Measurements from ENCODE around the gene TRH.

TRH gene

DNA sequence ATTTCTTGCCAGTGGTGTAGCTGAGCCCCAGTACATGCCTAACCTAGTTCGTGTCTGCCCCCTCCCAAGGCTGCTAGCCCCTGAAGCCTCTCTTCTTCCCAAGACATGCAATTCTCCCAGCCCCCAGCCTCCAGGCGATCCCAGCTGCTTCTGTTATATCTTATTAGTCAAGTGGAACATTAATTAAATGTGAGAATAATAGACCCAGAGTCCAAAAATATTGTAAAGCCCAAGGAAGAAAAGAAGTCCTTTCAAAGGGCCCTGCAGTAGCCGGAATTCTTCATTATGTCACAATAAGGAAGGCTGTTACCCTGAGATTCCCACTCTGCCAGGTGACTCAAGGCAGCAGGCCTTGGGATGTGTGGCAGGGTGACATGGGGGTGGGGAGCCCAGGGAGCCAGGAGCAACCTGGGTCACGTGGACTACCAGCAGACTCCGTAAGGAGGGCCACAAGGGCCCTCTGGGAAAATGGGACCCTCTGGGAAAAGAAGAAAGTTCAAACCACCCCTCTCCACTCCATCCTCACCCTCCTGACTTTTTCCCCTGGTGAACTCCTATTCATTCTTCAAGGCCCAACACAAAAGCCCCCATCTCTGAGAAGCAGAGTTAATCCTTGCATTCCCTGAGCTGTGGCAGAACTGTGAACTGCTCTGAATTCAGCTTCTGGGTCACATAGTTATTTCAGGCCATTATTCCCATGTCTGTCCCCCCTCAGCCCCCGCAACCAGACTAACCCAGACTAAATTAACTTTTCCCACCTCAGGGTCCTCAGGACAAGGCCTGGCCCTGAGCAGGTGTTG, 21.8 kb upstream of the TRH start:
- Mint-ChIP-seq H3K4me1 (ENCODE audit: low read depth) (no peaks in the 10 kb centered on the region), H3K27ac (no peak overlapping the region), H3K27me3 (peaks cover 3% of the 10 kb centered on the region), H3K36me3 (ENCODE audit: low read depth) (no peaks in the 10 kb centered on the region), H3K9me3 (no peaks in the 10 kb centered on the region), H3K4me3 (no peak overlapping the region)
- no peak for DNase-seq

DNA sequence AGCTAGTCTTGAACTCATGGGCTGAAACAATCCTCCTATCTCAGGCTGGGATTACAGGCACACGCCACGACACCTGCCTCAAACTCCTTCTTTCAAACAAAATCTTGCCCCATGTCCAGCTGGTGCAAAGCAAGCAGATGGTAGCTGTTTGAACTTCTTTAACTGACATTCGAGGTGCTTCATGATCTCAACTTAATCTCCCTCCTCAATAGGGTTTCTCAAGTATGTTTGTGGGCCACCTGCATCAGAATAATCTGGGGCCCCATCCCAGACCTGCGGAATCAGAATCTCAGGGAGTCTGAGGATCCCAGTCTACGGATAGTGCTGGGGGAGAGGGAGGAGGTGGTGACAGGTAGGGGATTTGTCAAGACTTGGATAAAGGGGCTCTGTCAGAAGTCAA, 20.9 kb upstream of the TRH start:
- no peaks in the 10 kb centered on the region for H3K4me1 Mint-ChIP-seq (ENCODE audit: low read depth)
- no peak overlapping the region for H3K27ac Mint-ChIP-seq
- no peak overlapping the region for H3K4me3 Mint-ChIP-seq
- H3K9me3 Mint-ChIP-seq: no peaks in the 10 kb centered on the region
- H3K27me3 Mint-ChIP-seq: no peaks in the 10 kb centered on the region
- no peaks in the 10 kb centered on the region for H3K36me3 Mint-ChIP-seq (ENCODE audit: low read depth)
- DNase-seq: no peak

DNA sequence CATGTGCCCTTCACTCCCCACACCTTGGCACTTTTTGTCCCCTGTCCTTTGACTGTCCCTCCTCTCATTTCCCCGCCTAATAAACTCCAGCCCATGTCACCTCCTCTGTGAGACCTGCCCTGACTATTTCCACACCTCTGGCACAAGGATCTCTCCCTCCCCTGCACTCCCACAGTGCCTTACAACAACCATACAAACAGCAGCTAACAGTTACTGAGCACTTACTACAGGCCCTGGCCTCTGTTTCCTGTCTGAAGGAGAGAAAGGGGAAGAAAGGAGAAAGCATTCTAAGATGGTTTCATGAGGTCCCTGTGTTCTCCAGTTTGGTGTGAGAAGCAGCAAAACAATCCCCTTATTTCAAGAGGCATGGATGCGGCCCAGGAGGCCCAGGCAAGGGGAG, 20.0 kb upstream of the TRH start:
- Mint-ChIP-seq H3K4me3 (no peak overlapping the region), H3K27ac (no peak overlapping the region), H3K4me1 (ENCODE audit: low read depth) (no peaks in the 10 kb centered on the region), H3K27me3 (no peaks in the 10 kb centered on the region), H3K36me3 (ENCODE audit: low read depth) (no peaks in the 10 kb centered on the region), H3K9me3 (no peaks in the 10 kb centered on the region)
- no peak for DNase-seq

DNA sequence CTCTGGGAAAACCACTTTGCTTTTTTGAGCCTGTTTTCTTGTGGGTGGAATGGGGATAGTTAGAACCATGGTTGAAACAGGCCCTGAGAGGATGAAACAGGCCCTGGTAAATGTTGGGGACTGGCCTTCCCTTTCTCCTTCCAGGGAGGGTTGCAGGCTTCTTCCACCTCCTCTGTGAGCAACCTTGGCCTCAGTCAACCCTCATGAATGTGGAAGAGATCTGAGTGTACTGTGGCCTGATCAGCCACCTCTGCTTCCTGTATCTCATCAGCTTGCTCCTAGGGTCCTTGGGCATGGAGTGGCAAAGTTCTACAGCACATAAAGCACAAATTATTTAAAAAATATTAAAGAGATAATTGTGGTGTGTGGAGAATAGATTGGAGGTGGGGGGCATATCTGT, 17.6 kb upstream of the TRH start:
- Mint-ChIP-seq H3K36me3 (ENCODE audit: low read depth) (no peaks in the 10 kb centered on the region), H3K4me3 (no peak overlapping the region), H3K9me3 (no peaks in the 10 kb centered on the region), H3K4me1 (ENCODE audit: low read depth) (no peaks in the 10 kb centered on the region), H3K27ac (no peak overlapping the region), H3K27me3 (peaks cover 3% of the 10 kb centered on the region)
- no peak for DNase-seq

DNA sequence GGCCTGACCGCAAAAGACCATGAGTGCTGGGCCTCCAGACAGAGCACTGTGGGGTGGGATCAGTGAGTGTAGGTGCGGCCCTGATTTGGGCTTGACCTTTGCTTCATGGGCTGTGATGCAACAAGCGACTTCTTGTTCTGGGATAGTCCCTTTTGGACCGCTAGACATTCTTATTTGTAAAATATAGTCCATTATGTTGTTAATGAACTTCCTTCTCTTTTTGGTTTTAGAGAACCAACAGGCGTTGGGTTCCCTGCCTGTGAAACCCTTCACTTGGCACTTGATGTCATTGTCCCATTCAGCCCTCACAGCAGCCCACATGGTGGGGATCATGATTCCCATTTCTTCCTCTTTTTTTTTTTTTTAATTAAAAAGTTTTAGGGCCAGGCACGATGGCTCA, 15.8 kb upstream of the TRH start:
- Mint-ChIP-seq H3K4me1 (ENCODE audit: low read depth) (no peaks in the 10 kb centered on the region), H3K4me3 (no peak overlapping the region), H3K36me3 (ENCODE audit: low read depth) (no peaks in the 10 kb centered on the region), H3K9me3 (no peaks in the 10 kb centered on the region), H3K27ac (no peak overlapping the region), H3K27me3 (peaks cover 3% of the 10 kb centered on the region)
- DNase-seq: no peak

DNA sequence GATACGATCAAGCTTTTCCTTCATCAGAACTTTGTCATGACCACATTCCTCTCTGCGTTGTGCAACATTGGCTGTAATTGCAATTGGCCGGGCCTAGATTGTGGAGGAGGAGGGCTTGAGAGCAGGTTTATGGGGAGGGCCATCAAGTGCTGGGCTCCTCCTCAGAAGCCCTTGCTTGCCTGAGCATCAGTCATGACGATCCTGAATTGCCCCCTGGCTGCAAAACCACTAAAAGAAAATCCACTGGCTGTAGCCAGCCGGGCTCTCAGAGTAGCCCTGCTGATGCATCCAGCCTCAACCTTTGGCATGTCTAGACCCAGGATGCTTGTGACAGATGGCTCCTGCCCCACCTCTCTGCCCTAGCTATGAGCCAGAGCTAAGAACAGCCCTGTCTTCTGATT, 13.4 kb upstream of the TRH start:
- Mint-ChIP-seq H3K27me3 (peaks cover 3% of the 10 kb centered on the region), H3K4me1 (ENCODE audit: low read depth) (no peaks in the 10 kb centered on the region)
- DNase-seq: no peak

DNA sequence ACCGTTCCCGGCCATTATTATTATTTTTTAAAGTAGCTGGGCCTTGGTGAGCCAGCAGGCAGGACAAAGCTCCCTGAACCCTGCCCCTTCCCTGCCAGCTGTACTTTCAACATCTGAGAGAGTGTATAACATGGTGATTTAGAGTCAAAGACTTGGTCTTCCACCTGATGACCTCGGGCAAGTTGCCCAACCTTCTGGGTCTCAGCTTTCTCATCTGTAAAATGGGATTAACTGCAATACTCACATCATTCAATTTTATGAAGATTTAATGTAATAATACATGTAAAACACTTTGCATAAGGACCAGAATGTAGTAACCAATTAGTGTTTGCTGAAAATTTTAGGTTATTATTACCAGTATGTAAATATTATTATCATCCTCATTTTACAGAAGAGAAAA, 11.9 kb upstream of the TRH start:
- Mint-ChIP-seq H3K36me3 (ENCODE audit: low read depth) (no peaks in the 10 kb centered on the region), H3K9me3 (no peaks in the 10 kb centered on the region), H3K4me3 (no peak overlapping the region), H3K27ac (no peak overlapping the region), H3K4me1 (ENCODE audit: low read depth) (no peaks in the 10 kb centered on the region), H3K27me3 (peaks cover 3% of the 10 kb centered on the region)
- DNase-seq: no peak

More for the DNA sequence above, 13.4 kb upstream of the TRH start:
- H3K27ac Mint-ChIP-seq: no peak overlapping the region
- no peaks in the 10 kb centered on the region for H3K36me3 Mint-ChIP-seq (ENCODE audit: low read depth)
- no peak overlapping the region for H3K4me3 Mint-ChIP-seq
- no peaks in the 10 kb centered on the region for H3K9me3 Mint-ChIP-seq

DNA sequence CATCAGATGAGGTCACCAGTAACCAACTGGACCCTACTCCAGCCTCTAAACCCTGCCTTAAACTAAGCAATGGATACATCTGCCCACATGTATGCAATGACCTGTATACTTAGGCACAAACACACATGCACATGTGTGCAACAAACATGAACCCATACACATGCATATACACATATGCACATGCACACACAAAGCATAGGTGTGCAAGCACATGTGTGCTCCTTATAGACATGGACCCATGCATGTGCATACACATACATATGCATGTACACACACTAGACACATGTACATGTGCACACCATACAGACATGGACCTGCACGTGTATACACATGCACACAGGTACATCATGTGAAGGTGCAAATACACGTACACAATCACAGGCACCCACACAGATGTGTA, 8.6 kb upstream of the TRH start:
- H3K27ac Mint-ChIP-seq: no peak overlapping the region
- no peaks in the 10 kb centered on the region for H3K36me3 Mint-ChIP-seq (ENCODE audit: low read depth)
- peaks cover 3% of the 10 kb centered on the region for H3K27me3 Mint-ChIP-seq
- H3K4me3 Mint-ChIP-seq: no peak overlapping the region
- no peaks in the 10 kb centered on the region for H3K4me1 Mint-ChIP-seq (ENCODE audit: low read depth)
- H3K9me3 Mint-ChIP-seq: no peaks in the 10 kb centered on the region
- no peak for DNase-seq

DNA sequence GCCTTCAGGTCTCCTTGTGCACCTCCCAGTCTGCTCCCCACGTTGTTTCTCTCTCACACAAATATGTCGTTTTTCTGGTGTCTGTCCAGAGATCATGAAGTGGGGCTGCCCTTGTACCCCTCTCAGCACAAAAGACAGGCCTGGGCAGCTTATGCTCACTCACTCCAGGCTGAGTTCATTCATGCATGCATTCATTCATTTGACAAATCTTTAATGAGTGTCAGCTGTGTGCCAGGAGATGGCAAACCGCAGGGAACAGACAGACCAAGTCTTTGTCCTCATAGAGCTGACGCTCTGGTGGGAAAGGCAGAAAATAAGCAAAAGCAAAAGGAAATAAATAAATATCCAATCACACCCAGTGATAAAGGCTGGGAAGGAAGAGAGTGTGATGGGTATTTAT, 7.6 kb upstream of the TRH start:
- Mint-ChIP-seq H3K4me1 (ENCODE audit: low read depth) (no peaks in the 10 kb centered on the region), H3K4me3 (no peak overlapping the region), H3K27ac (no peak overlapping the region), H3K9me3 (no peaks in the 10 kb centered on the region), H3K36me3 (ENCODE audit: low read depth) (no peaks in the 10 kb centered on the region), H3K27me3 (peaks cover 10% of the 10 kb centered on the region)
- no peak for DNase-seq

DNA sequence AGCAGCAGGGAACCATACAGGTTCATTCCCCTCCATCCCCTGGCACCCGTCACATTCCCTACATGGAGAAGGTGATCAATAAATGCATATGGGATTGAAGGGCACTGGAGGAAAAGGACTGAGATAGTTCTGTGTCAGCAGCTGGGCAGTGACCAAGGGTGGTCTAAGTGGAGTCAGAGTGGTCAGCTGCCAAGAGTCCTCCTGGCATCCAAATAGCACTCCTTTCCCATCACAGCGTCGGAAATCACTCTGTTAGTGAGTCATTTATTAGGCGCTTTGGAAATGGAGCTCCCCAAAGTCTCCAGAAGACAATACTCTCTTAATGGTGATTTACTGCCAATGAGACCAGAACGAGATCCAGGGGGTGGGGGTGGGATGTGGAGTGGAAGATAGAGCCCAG, 6.8 kb upstream of the TRH start:
- Mint-ChIP-seq H3K27me3 (peaks cover 19% of the 10 kb centered on the region), H3K4me3 (no peak overlapping the region), H3K9me3 (no peaks in the 10 kb centered on the region)

DNA sequence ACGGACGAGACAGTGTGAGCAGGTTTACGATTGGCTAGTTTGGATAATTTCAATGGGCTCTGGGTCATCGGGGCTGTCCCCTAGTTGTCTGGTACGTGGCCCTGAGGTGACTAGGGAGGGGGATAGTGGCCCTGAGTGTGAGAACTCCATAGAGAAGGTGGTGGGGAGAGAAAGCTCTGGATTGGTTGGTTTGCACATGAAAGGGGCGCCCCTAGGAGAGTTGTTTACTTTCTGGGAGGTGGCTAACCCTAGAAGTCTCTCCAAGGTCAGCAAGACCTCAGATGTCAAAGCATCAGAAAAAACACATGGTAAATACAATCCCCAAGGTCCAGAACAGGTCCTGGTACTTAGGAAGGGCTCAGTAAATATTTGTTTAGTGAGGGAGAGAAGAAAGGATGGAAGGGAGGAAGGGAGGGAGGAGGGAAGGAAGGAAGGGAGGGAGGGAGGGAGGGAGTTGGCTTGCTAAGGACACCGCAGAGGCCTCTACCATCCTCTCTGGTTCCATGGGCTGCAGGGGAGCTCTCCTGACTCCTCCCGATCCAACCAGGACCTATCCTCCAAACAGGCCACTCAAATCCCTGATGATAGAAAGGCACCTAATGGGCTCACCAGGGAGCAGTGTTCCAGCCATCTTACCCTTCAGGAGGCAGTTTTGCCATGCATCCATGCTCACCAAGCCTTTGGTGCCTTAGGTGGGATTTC, 3.0 kb upstream of the TRH start:
- Mint-ChIP-seq H3K9me3 (no peaks in the 10 kb centered on the region), H3K27ac (no peak overlapping the region), H3K27me3 (peaks cover 53% of the 10 kb centered on the region), H3K4me3 (no peak overlapping the region), H3K36me3 (ENCODE audit: low read depth) (no peaks in the 10 kb centered on the region), H3K4me1 (ENCODE audit: low read depth) (peaks cover 8% of the 10 kb centered on the region)
- DNase-seq: no peak

More for the DNA sequence above, 6.8 kb upstream of the TRH start:
- Mint-ChIP-seq H3K27ac (no peak overlapping the region), H3K4me1 (ENCODE audit: low read depth) (no peaks in the 10 kb centered on the region), H3K36me3 (ENCODE audit: low read depth) (no peaks in the 10 kb centered on the region)
- DNase-seq: no peak

DNA sequence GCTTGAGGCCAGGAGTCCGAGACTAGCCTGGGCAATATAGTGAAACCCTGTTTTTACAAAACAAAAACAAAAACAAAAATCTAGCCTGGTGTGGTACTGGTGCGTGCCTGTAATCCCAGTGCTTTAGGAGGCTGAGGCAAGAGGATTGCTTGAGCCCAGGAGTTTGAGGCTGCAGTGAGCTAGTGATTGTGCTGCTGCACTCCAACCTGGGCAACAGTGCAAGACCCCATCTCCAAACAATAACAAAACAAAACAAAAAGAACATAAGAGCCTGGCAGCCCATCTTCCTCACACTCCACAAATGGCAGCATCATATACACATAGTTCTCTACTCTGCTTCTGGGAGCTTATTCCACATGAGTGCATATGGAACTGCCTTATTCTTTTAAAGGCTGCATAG, 2.2 kb upstream of the TRH start:
- no peak overlapping the region for H3K4me3 Mint-ChIP-seq
- H3K27ac Mint-ChIP-seq: no peak overlapping the region
- peaks cover 59% of the 10 kb centered on the region for H3K27me3 Mint-ChIP-seq
- H3K4me1 Mint-ChIP-seq (ENCODE audit: low read depth): peaks cover 8% of the 10 kb centered on the region
- H3K9me3 Mint-ChIP-seq: no peaks in the 10 kb centered on the region
- DNase-seq: no peak
- H3K36me3 Mint-ChIP-seq (ENCODE audit: low read depth): no peaks in the 10 kb centered on the region

DNA sequence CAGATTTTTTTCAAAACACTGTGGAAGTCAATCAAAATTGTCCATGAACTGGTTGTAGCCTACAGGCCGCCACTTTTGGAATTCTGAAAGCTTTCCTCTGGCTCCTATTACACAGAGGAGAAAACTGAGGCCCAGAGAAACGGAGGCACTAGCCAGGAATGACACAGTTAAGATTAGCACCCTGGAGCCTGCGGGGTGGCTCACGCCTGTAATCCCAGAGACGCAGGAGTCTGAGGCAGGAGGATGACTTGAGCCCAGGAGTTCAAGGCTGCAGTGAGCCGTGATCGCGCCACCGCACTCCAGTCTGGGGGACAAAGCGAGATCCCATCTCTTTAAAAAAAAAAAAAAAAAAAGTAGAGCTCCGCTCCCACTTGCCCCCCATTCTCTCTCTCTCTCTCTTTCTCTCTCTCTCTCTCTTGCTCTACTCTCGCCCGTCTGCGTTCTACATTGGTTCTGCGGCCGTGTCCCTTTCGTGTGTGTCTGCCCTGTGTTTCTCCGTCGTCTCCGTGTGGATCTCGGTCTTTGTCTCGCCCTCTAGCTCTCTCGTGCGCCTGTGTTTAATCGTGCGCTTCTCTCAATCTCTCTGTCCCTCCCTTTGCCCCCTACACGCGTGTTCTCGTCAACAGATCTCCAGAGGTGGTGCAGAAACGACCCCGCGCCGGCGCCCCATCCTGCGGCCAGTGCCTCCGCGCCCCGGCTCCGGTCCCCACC, 512 bp upstream of the TRH start:
- Mint-ChIP-seq H3K36me3 (ENCODE audit: low read depth) (no peaks in the 10 kb centered on the region), H3K4me1 (ENCODE audit: low read depth) (peaks cover 8% of the 10 kb centered on the region), H3K27me3 (peaks cover 73% of the 10 kb centered on the region), H3K4me3 (peak overlapping the region; percentile 58), H3K27ac (no peak overlapping the region), H3K9me3 (no peaks in the 10 kb centered on the region)
- DNase-seq: no peak

DNA sequence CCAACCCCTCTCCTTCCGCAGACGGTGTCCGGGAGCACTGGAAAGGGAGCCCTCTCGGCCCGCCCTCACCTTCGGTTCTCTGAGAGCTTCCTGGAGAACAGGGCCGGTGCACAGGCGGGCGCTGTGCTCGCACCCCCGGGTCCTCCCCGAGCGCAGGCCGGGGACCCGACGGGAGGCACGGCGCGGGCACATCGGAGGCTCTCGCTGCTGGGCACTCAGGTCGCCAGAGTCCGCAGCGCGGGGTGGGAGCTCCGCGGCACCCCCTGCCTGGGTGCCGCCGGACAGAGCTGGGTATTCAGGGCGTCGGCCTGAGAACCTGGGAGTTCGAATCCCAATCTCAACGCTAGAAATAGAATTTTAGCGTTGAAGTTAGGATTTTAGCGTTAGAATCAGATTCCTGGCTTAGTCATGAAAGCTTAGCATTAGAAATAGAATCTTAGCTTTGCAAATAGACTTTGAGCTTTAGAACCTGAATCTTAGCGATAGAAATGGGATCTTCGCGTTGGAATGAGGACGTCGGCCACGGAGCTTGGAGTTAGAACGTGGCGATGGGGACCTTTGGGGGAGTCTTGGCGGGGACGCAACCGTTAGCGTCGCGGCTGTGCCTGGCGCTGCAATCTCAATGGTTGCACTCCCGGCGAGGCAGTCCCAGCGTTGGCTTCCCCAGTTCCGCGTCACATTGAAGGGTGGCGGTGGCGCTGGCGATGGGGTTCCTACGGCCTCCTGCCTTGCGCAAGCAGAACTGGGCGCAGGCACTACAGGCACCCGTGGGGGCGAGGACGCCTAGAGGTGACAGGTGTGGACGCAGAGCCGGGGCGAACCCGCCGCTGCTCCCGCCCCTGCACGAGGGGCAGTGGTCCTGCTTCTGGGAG, 549 bp downstream of the TRH start:
- Mint-ChIP-seq H3K27ac (no peak overlapping the region), H3K4me1 (ENCODE audit: low read depth) (peaks cover 8% of the 10 kb centered on the region), H3K27me3 (peaks cover 73% of the 10 kb centered on the region), H3K36me3 (ENCODE audit: low read depth) (no peaks in the 10 kb centered on the region), H3K9me3 (no peaks in the 10 kb centered on the region), H3K4me3 (peak overlapping the region; percentile 61)
- DNase-seq: peak; percentile 44
